Memory B cell (primary cell): ENCODE measurements around the gene AFF3.
"Not testable (repeated sequence)": the region's sequence is repeated elsewhere in the genome, so short reads cannot be mapped to it uniquely, and the experiment has no call there.

ENCODE experiments used
- ATAC-seq: fragments of 150-1000 bp; cut with Tn5 transposase; 2 replicates; pipeline ENCODE4 v1.10.0; 2021; ENCODE audit warnings: low read depth, mild to moderate bottlenecking, moderate library complexity
- DNase-seq, 2 donors: peaks; one replicate each; pipeline ENCODE4 v3.0.0; 2022; ENCODE audit warnings: low spot score in 2 of 2
- H3K27ac Mint-ChIP-seq: one replicate; pipeline ENCODE4 v1.8.0; 2022; ENCODE audit warnings: mild to moderate bottlenecking, moderate library complexity, mixed read lengths
- H3K27me3 Mint-ChIP-seq: one replicate; pipeline ENCODE4 v1.8.0; 2022; ENCODE audit warnings: mixed read lengths
- H3K36me3 Mint-ChIP-seq: one replicate; pipeline ENCODE4 v1.8.0; 2022; ENCODE audit warnings: mild to moderate bottlenecking, mixed read lengths
- H3K4me1 Mint-ChIP-seq: one replicate; pipeline ENCODE4 v1.8.0; 2022; ENCODE audit warnings: mixed read lengths
- H3K4me3 Mint-ChIP-seq: one replicate; pipeline ENCODE4 v1.8.0; 2022; ENCODE audit warnings: mild to moderate bottlenecking, moderate library complexity, mixed read lengths
- H3K9me3 Mint-ChIP-seq: one replicate; pipeline ENCODE4 v1.8.0; 2022; ENCODE audit warnings: mixed read lengths

The AFF3 gene

DNA sequence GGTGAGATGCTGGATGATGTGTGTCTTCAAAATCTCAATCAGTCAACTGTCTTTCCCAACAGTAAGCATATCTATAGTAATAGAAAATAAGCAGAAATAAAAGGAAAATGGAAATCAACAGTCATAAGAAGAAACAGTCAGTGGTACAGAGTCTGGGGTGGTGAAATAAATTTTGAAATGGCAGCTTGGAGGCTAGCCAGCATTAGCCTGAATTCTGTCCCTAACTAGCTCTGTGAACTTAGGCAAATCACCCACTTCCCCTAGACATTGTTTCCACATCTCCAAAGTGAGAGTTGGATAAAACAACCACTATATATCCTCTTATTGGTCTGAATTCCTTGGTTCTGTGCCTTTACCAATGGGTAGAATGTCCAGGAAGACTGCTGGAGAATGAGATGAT, 462.9 kb downstream of the AFF3 start:
- no peak overlapping the region for H3K4me3 Mint-ChIP-seq
- H3K27ac Mint-ChIP-seq, result peak overlapping the region; percentile 47
- H3K27me3 Mint-ChIP-seq, result no peaks in the 10 kb centered on the region
- DNase-seq (no peak), ATAC-seq (no peak)
- H3K36me3 Mint-ChIP-seq, result peaks cover 30% of the 10 kb centered on the region
- no peaks in the 10 kb centered on the region for H3K9me3 Mint-ChIP-seq
- peaks cover 10% of the 10 kb centered on the region for H3K4me1 Mint-ChIP-seq

DNA sequence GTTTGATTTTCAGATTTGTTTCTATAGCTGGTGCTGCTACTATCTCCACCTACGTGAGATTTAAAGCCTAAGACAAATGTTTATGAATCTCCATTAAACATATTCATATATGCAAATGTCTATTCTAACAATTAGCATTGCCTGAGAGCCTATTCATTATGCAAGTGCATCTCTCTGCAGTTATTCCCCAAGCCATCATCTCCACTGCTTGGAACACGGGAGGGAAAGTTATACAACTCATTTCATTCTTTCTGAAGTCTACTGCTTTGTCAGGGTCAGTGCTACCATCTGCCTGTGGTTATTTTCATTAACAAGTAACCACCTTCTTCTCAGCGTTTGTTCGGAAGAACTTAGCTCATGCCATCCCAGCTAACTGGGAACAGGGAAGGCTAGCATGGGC, 463.8 kb downstream of the AFF3 start:
- H3K4me3 Mint-ChIP-seq, result no peak overlapping the region
- no peaks in the 10 kb centered on the region for H3K27me3 Mint-ChIP-seq
- H3K9me3 Mint-ChIP-seq, result no peaks in the 10 kb centered on the region
- no peak overlapping the region for H3K27ac Mint-ChIP-seq
- ATAC-seq (no peak), DNase-seq (no peak)
- H3K36me3 Mint-ChIP-seq, result peaks cover 24% of the 10 kb centered on the region
- H3K4me1 Mint-ChIP-seq, result peaks cover 17% of the 10 kb centered on the region

DNA sequence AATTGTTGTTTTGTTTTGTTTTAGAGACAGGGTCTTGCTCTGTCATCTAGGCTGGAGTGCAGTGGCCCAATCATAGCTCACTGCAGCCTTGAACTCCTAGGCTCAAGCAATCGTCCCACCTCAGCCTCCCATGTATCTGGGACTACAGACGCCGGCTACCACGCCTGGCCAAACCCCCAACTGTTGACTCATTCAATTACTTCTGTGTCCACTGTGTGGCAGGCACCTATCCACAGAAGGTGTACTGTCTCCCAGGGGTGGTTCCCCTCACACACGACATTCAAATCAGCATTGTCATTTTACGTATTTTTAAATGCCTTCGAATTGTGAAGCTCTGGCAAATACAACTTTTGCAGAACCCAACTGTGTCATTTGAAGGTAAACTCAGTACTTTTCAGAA, 464.6 kb downstream of the AFF3 start:
- DNase-seq (no peak), ATAC-seq (no peak)
- Mint-ChIP-seq H3K9me3 (no peaks in the 10 kb centered on the region), H3K27me3 (no peaks in the 10 kb centered on the region), H3K36me3 (peaks cover 22% of the 10 kb centered on the region), H3K4me3 (no peak overlapping the region), H3K27ac (no peak overlapping the region), H3K4me1 (peaks cover 21% of the 10 kb centered on the region)

DNA sequence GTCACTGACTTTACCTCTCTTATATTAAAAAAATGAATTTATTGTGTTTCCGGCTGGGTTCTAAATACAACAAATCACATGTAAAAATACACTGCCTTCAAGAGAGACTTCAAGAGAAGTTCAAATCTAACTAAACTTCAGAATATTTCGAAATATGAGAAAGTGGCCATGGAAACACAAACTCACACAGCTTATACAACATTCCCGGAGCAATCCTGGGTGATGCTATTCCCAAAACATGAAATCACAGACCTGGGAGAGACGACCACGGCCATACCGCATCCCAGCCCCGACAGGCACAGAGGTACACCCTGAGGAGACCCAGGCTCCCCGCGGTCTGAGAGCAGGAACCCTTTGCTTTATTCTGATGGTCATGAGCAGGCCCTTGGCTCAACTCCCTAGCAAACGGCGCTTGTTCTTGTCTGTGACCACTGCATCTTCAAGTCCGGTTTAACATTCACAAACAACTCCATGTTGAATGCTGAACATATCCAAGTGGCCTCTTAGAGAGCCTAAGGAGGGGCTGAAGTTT, 467.2 kb downstream of the AFF3 start:
- Mint-ChIP-seq H3K27ac (no peak overlapping the region), H3K36me3 (peaks cover 23% of the 10 kb centered on the region), H3K4me3 (no peak overlapping the region), H3K4me1 (peaks cover 37% of the 10 kb centered on the region), H3K27me3 (no peaks in the 10 kb centered on the region), H3K9me3 (no peaks in the 10 kb centered on the region)
- DNase-seq (no peak), ATAC-seq (no peak)

DNA sequence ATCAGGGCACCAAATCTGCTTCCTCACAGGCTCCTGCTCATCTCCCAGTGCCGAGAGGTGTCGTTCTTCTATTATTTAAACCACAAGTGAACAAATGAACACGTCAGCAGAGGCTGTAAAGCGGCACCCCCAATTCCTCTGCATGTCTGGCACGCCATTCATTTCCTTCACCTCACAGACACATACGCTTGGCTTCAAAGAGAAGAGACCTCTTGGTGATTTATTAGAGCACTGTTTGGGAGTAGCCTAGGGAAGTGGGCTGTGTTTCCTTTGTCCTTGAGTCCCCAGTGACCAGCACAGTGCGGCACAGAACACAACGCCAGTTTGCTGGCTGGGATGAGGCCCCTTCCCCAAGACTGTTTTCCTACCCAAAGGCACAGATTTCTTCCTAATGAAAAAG, 468.3 kb downstream of the AFF3 start:
- Mint-ChIP-seq H3K27me3 (no peaks in the 10 kb centered on the region), H3K27ac (peak overlapping the region; percentile 19), H3K36me3 (peaks cover 25% of the 10 kb centered on the region), H3K4me1 (peaks cover 36% of the 10 kb centered on the region), H3K4me3 (no peak overlapping the region), H3K9me3 (no peaks in the 10 kb centered on the region)
- DNase-seq (no peak), ATAC-seq (no peak)

DNA sequence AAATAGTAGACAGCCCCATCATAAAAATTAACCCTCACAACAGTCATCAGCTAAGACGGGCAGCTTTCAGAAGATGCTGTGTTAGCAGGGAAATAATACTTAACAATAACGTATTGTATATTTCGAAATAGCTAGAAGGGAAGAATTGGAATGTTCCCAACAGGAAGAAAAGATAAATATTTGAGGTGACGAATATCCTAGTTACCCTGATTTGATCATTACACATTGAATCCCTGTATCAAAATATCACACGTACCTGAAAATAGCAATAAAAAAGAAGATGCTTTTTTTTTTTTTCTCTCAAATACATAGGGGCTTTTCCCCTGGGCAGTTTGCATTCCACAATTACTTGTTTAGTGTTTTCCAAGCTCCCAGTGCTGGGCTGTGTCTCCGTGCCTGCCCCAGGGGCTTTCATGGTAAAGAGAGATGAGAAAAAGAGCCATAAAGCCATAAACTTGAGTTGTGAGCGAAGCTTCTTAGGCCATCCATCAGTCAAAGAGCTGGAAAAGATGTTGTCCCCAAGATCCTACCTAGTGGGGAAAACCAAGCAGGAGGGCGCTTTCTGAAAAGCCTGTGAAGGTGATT, 469.5 kb downstream of the AFF3 start:
- no peak overlapping the region for H3K4me3 Mint-ChIP-seq
- H3K36me3 Mint-ChIP-seq, result peaks cover 24% of the 10 kb centered on the region
- peaks cover 35% of the 10 kb centered on the region for H3K4me1 Mint-ChIP-seq
- no peaks in the 10 kb centered on the region for H3K9me3 Mint-ChIP-seq
- ATAC-seq, result no peak
- no peak for DNase-seq
- no peaks in the 10 kb centered on the region for H3K27me3 Mint-ChIP-seq
- H3K27ac Mint-ChIP-seq, result no peak overlapping the region

DNA sequence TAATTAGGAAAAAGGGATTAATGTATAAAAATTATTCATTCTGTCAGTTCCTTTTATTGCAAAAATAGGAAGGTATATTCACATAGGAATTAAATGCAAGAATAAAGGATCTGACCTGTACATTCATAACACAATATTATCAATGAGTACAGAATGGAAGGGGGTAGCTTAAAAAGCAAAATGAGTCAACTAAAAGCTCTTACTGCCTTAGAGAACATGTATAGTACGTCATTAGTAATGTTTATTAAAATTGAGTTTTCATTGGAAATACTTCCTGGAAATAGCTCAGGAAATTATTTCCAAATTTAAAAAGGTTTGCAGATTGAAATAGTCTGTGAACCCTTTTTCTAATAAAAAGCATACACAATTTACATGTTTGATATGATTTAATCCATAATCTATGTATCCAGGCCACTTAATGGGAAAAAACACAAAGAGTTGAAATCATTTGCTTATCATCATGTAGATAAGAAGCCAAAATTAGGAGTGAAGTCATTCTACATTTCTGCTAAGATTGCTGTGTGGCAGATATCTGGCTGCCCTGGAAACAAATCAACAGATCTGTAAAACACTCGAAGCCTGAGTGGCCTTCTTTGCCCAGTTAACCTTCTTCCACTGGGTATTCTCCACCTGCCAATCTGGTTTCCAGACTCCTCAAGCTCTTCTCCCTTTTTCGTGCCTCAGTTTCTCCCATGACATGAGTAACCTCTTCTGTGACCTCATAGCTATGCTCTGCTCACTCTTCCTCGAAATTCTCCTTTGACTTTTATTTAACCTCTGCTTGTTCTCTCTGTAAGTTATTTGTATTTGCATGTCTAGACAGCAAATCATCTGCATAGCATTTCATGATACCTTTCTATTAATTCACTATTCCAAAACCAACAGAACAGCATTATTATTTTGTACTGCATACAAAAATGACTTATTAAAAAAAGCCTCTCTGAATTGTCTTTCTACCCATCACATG, 471.3 kb downstream of the AFF3 start:
- peak; percentile 42 for ATAC-seq
- peaks cover 35% of the 10 kb centered on the region for H3K4me1 Mint-ChIP-seq

DNA sequence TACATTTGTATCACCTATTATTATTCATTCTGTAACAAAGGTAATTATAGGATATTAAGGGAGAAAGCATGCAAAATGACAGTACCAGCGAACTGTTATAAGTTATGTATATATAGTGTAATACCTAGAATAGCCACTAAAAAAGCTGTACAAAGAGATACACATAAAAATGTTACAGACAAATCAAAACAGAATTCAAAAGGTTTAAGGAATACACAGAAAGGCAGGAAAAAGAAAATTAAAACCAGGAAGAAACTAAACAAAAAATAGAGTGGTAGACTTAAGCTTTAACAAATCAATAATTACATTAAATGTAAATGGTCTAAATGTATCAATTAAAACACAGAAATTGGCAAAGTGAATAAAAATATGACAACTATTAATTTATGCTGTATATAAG, 476.1 kb downstream of the AFF3 start:
- DNase-seq (no peak), ATAC-seq (no peak)
- Mint-ChIP-seq H3K4me3 (no peak overlapping the region), H3K9me3 (no peaks in the 10 kb centered on the region), H3K4me1 (peaks cover 8% of the 10 kb centered on the region), H3K36me3 (peaks cover 50% of the 10 kb centered on the region), H3K27ac (no peak overlapping the region), H3K27me3 (no peaks in the 10 kb centered on the region)

More for the DNA sequence above, 471.3 kb downstream of the AFF3 start:
- H3K36me3 Mint-ChIP-seq, result peaks cover 28% of the 10 kb centered on the region
- no peaks in the 10 kb centered on the region for H3K27me3 Mint-ChIP-seq
- peak overlapping the region; percentile 8 for H3K27ac Mint-ChIP-seq
- no peak overlapping the region for H3K4me3 Mint-ChIP-seq
- H3K9me3 Mint-ChIP-seq, result no peaks in the 10 kb centered on the region
- DNase-seq, result no peak

DNA sequence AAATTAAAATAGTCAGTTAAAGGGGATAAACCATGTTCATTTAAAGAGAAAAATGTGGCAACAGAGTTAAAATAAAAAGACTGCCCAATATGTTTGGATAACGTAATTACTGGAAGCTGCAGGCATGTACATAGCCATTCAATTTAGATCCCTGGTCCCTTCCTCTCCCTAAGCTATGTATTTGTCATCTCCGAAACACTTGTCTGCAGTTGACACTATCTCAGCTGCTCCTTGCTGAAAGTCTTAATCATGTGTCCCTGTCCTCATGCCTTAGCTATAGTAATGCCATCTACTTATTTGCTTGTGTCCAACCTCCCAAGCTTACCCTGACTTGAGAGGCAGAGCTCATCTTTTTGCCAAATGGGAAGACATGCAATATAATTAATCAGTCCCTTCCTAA, 478.7 kb downstream of the AFF3 start:
- peaks cover 5% of the 10 kb centered on the region for H3K4me1 Mint-ChIP-seq
- no peak overlapping the region for H3K27ac Mint-ChIP-seq
- no peak overlapping the region for H3K4me3 Mint-ChIP-seq
- DNase-seq (no peak), ATAC-seq (no peak)
- no peaks in the 10 kb centered on the region for H3K9me3 Mint-ChIP-seq
- H3K27me3 Mint-ChIP-seq, result no peaks in the 10 kb centered on the region
- H3K36me3 Mint-ChIP-seq, result peaks cover 41% of the 10 kb centered on the region

DNA sequence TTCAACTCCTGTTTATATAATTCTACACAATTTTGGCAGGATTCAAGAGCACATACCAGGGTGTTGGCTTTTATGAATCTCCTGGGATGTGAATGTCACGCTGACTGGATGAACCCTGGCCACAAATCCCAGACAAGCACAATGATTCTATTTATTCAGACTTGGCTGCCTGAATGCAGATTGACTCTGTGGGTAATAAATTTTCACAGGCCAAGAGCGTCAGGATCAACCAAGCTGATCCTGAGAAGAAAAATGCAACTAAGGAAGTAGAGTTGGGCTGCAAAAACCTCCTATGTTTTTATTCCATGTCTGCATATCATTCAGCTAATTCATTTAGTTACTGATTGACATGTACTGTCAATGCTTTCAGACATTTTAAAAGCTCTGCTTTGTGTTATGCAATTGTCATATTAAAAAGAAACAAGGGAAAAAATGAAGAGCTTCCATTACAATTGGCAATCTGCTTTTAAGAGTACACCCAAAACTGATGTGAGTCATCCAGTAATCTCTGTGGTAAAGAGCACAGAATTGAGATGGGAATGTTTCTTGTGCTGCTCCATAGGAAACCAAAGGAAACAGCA, 479.5 kb downstream of the AFF3 start:
- H3K4me3 Mint-ChIP-seq, result no peak overlapping the region
- no peak overlapping the region for H3K27ac Mint-ChIP-seq
- no peak for ATAC-seq
- H3K4me1 Mint-ChIP-seq, result peaks cover 5% of the 10 kb centered on the region
- no peaks in the 10 kb centered on the region for H3K27me3 Mint-ChIP-seq
- no peaks in the 10 kb centered on the region for H3K9me3 Mint-ChIP-seq
- H3K36me3 Mint-ChIP-seq, result peaks cover 45% of the 10 kb centered on the region
- no peak for DNase-seq

DNA sequence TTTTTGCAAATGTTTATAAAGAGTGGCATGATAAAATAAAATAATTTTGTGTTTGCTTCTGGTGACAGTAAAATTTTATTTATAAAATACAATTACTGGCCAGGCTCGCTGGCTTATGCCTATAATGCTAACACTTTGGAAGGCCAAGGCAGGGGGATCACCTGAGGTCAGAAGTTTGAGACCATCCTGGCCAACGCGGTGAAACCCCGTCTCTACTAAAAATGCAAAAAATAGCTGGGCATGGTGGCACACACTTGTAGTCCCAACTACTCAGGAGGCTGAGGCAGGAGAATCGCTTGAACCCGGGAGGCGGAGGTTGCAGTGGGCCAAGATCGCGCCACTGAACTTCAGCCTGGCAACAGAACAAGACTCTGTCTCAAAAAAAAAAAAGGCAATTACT, 480.6 kb downstream of the AFF3 start:
- not testable (repeated sequence) for ATAC-seq, H3K27me3 Mint-ChIP-seq, H3K4me3 Mint-ChIP-seq, DNase-seq, H3K4me1 Mint-ChIP-seq, H3K27ac Mint-ChIP-seq, H3K9me3 Mint-ChIP-seq
- peaks cover 45% of the 10 kb centered on the region for H3K36me3 Mint-ChIP-seq

DNA sequence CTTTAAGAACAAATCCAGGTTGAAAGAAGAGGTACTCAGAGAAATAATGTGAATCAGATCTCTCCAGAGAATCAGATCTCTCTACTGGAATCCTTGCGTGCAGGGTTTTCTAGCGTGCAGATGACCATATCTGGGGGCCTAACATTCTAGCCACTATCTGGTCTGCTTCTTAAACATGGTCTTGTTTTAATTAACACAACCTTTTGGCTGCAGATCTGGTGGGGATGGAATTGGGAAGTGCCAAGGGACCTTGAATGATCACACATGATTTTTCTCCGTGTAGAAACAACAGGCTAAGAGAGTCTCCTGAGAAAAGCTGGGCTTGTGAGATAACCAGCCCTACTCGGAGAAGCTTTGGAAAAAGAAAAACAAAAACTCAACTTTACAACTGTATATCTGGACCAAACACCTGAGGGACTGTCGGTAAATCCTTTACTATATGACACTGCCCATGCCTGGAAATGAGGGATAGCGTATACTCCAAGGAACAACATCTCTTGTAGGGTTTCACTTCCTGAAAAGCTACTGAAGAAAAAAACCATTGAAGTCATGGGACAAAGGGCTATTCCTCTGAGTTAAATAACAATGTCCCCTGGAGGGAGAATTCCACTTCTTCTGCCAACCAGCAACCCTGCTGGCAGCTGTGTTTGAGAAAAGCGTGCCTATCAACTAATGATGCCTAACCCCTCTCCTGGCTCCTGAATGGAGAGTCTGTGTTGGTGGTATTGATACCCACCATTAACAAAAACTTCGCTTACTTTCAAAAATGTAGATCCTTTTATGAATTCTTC, 481.6 kb downstream of the AFF3 start:
- no peak overlapping the region for H3K27ac Mint-ChIP-seq
- H3K4me1 Mint-ChIP-seq, result peaks cover 3% of the 10 kb centered on the region
- no peak overlapping the region for H3K4me3 Mint-ChIP-seq
- DNase-seq, result no peak
- ATAC-seq, result no peak
- peaks cover 38% of the 10 kb centered on the region for H3K36me3 Mint-ChIP-seq
- no peaks in the 10 kb centered on the region for H3K27me3 Mint-ChIP-seq
- no peaks in the 10 kb centered on the region for H3K9me3 Mint-ChIP-seq

DNA sequence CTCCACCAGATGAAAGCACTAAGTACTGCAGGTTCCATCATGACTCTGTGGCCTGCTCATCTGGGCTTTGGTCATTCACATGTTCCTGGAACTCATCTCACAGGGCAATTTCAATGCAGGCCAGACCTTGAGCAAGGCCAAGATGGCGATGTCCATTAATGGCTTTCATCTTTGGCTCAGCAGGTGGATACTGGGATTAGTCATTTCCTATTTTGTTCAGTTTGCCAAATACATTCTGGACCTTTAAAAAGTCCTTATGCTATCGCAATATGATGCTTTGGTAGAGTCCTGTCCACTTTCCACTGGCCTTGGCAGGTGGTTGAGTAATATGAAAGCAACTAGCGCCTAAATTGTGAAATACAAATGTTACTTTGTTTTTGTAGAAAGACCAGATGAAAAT, 482.5 kb downstream of the AFF3 start:
- Mint-ChIP-seq H3K27me3 (no peaks in the 10 kb centered on the region), H3K9me3 (no peaks in the 10 kb centered on the region), H3K36me3 (peaks cover 35% of the 10 kb centered on the region), H3K4me3 (no peak overlapping the region), H3K4me1 (peaks cover 2% of the 10 kb centered on the region), H3K27ac (no peak overlapping the region)
- ATAC-seq, result no peak
- DNase-seq, result no peak
